Endothelial cell of umbilical vein (primary cell): ENCODE results near the gene LANCL2. TPM values are rescaled to one million over a fixed set of nuclear protein-coding genes. Genes with fewer than 3 reads are reported as not detected.

Experiments
- BruUV-seq: library from RNA; stranded (reverse); fragments of 400-500 nt; replicated peaks from 2 replicates; lab custom pipeline; 2021; lab: Mats Ljungman, UMichigan
- CTCF ChIA-PET: fragments of 300-600, 350-600 bp; sonication (Branson Sonifier 250); formaldehyde crosslinking; loops from one replicate; lab custom pipeline; 2021; ENCODE audit warnings: antibody characterized with exemption, inconsistent platforms; lab: Charles Lee
- POLR2A ChIA-PET: fragments of 300-600, 350-600 bp; sonication (Branson Sonifier 250); formaldehyde crosslinking; loops from one replicate; lab custom pipeline; 2021; ENCODE audit warnings: antibody characterized with exemption, inconsistent platforms; lab: Charles Lee
- DNase-seq: peaks from one replicate; pipeline ENCODE4 v3.0.0-alpha.2; 2011; ENCODE audit warnings: low read depth, low spot score
- FAIRE-seq: peaks from 2 replicates; lab custom pipeline; 2011; peaks lifted over from hg19 to GRCh38; lab: Jason Lieb, UNC
- H2AFZ ChIP-seq: 2 replicates; pipeline ENCODE4 v1.6.0; 2012; ENCODE audit warnings: low read depth, low read length, control low read depth, inconsistent platforms
- H3K27ac ChIP-seq: 2 replicates; pipeline ENCODE4 v1.5.1; 2011; ENCODE audit warnings: low read depth, mild to moderate bottlenecking, control low read depth, low read length, moderate library complexity; ENCODE audit not compliant: insufficient read depth
- H3K27me3 ChIP-seq, 2 experiments: 2 replicates each; pipeline versions ENCODE4 v1.6.0 to v1.6.1; 2011; ENCODE audit warnings: low read length in 2 of 2, mixed read lengths in 1 of 2; ENCODE audit not compliant: control insufficient read depth in 2 of 2, insufficient read depth in 2 of 2
- H3K36me3 ChIP-seq, 2 experiments: 2 replicates in 1 of 2; 3 replicates in 1 of 2; pipeline ENCODE4 v1.5.1; 2011; ENCODE audit warnings: low read length in 2 of 2, mild to moderate bottlenecking in 1 of 2, moderate library complexity in 1 of 2; ENCODE audit not compliant: control insufficient read depth in 2 of 2, insufficient read depth in 2 of 2; ENCODE audit errors: extremely low read depth in 1 of 2
- H3K4me1 ChIP-seq: 3 replicates; pipeline ENCODE4 v1.5.1; 2011; ENCODE audit warnings: mild to moderate bottlenecking, low read length; ENCODE audit not compliant: control insufficient read depth, insufficient read depth; ENCODE audit errors: extremely low read depth
- H3K4me2 ChIP-seq: 2 replicates; pipeline ENCODE4 v1.6.1; 2011; ENCODE audit warnings: low read length, control low read depth, mixed read lengths; ENCODE audit not compliant: insufficient read depth
- H3K4me3 ChIP-seq, 3 experiments: fragments of 200-600 bp in 1 of 3; sonication (generic), shearing (Covaris generic) in 1 of 3; replicated peaks in 1 of 3; 2 replicates each; pipeline ENCODE4 v1.5.1; 2011 to 2016; ENCODE audit warnings: control low read depth in 3 of 3, low read length in 3 of 3, mild to moderate bottlenecking in 2 of 3, inconsistent platforms in 1 of 3, low read depth in 1 of 3, moderate library complexity in 1 of 3; ENCODE audit not compliant: insufficient read depth in 1 of 3
- H3K79me2 ChIP-seq: 2 replicates; pipeline ENCODE4 v1.6.0; 2012; ENCODE audit warnings: low read length, inconsistent platforms; ENCODE audit not compliant: control insufficient read depth, insufficient read depth
- H3K9ac ChIP-seq: replicated peaks from 2 replicates; pipeline ENCODE3; 2011; ENCODE audit warnings: low read length, control low read depth; ENCODE audit not compliant: insufficient read depth; ENCODE audit errors: extremely low read depth
- H3K9me1 ChIP-seq: replicated peaks from 3 replicates; pipeline ENCODE4 v1.6.0; 2011; ENCODE audit warnings: mild to moderate bottlenecking, low read length; ENCODE audit not compliant: control insufficient read depth, insufficient read depth; ENCODE audit errors: extremely low read depth
- H3K9me3 ChIP-seq: replicated peaks from 2 replicates; pipeline ENCODE4 v1.5.1; 2012; ENCODE audit warnings: low read length, inconsistent platforms; ENCODE audit not compliant: control insufficient read depth, insufficient read depth
- H4K20me1 ChIP-seq: replicated peaks from 2 replicates; pipeline ENCODE3; 2011; ENCODE audit warnings: mild to moderate bottlenecking, low read length; ENCODE audit not compliant: control insufficient read depth, insufficient read depth; ENCODE audit errors: extremely low read depth
- EZH2 ChIP-seq: IDR thresholded peaks from 2 replicates; pipeline ENCODE4 v1.6.1; 2012; ENCODE audit warnings: borderline replicate concordance, low read depth, mild to moderate bottlenecking, moderate library complexity, low read length, inconsistent platforms; ENCODE audit not compliant: severe bottlenecking
- FOS ChIP-seq: IDR thresholded peaks from 2 replicates; pipeline ENCODE4 v1.6.1; 2011; ENCODE audit warnings: mild to moderate bottlenecking, low read length, moderate library complexity, borderline replicate concordance; ENCODE audit not compliant: insufficient read depth
- GATA2 ChIP-seq: IDR thresholded peaks from 2 replicates; pipeline ENCODE4 v1.7.0; 2011; ENCODE audit warnings: low read depth, mild to moderate bottlenecking, moderate library complexity, mixed read lengths, low read length; ENCODE audit not compliant: insufficient read length, insufficient read depth
- JUN ChIP-seq: IDR thresholded peaks from 2 replicates; pipeline ENCODE4 v1.6.1; 2011; ENCODE audit warnings: borderline replicate concordance, low read depth; ENCODE audit not compliant: insufficient read length, insufficient read depth
- POLR2A ChIP-seq: IDR thresholded peaks from 2 replicates; pipeline ENCODE4 v1.6.1; 2012; ENCODE audit warnings: low read depth, mild to moderate bottlenecking, control low read depth, low read length
- dilution Hi-C: fragments of 300-500 bp; cut with MboI; formaldehyde crosslinking; loops from one replicate; pipeline ENCODE4 v1.15.0; 2019; ENCODE audit warnings: low sequenced_read_pairs; ENCODE audit not compliant: extremely low pct_ligation_motif_present
- intact Hi-C: fragments of 100-400 bp; cut with micrococcal nuclease; formaldehyde crosslinking; loops from one replicate; pipeline ENCODE4 v1.10.0; 2022
- polyA plus RNA-seq, 4 experiments: library from polyadenylated mRNA; depleted of rRNA in 3 of 4; stranded (reverse) in 3 of 4; unstranded in 1 of 4; fragments of >200 nt; gene quantifications; 2 replicates each; pipeline versions ENCODE4 v1.2.1 to v1.2.3, GENCODE V29; 2011 to 2012; ENCODE audit warnings: missing spikeins in 1 of 4
- total RNA-seq: library from RNA; stranded (reverse); gene quantifications from 2 replicates; pipeline ENCODE4 v1.2.3, GENCODE V29; 2021
- TF ChIP-seq, protein P1 (sequence below), 2 donors: IDR thresholded peaks; 1 replicate in 1 of 2; 2 replicates in 1 of 2; pipeline ENCODE4 v1.5.1; 2011; ENCODE audit warnings: low read length in 2 of 2, mild to moderate bottlenecking in 2 of 2, moderate library complexity in 2 of 2, control low read depth in 1 of 2, inconsistent platforms in 1 of 2, low read depth in 1 of 2; ENCODE audit not compliant: insufficient read depth in 1 of 2; ENCODE audit errors: extremely low read depth in 1 of 2
- TF ChIP-seq, protein P2 (sequence below): IDR thresholded peaks from 2 replicates; pipeline ENCODE4 v1.6.1; 2011; ENCODE audit not compliant: insufficient read depth, insufficient read length

LANCL2 gene
- total and polyA plus RNA-seq, 2 donors (not counting 3 experiments of a cell fraction or from before 2014, with no cell fraction given), result 19.2 to 25.3 TPM

DNA sequence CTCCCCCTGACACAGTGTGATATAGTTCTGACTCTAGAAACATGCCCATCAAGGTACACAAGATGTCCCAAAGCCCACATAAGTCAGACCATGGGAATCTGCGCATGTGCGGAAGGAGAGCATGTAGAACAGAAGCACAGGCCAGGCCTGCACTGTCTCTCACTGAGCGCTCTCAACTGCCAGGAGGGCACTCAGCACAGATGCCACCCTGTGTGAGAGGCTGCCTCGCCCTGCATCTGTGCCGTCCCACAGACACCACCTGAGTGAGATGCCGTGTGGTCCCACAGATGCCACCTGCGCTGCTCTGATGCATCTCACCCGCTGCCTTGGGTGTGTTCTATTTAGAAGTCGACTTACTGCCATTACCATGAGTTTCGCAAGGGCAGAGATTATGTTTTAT is 108.8 kb downstream of the LANCL2 start:
- dilution Hi-C loops, result no loop called here
- no peak for TF ChIP-seq FOS
- TF ChIP-seq POLR2A, result no peak
- TF ChIP-seq, protein P1, sequence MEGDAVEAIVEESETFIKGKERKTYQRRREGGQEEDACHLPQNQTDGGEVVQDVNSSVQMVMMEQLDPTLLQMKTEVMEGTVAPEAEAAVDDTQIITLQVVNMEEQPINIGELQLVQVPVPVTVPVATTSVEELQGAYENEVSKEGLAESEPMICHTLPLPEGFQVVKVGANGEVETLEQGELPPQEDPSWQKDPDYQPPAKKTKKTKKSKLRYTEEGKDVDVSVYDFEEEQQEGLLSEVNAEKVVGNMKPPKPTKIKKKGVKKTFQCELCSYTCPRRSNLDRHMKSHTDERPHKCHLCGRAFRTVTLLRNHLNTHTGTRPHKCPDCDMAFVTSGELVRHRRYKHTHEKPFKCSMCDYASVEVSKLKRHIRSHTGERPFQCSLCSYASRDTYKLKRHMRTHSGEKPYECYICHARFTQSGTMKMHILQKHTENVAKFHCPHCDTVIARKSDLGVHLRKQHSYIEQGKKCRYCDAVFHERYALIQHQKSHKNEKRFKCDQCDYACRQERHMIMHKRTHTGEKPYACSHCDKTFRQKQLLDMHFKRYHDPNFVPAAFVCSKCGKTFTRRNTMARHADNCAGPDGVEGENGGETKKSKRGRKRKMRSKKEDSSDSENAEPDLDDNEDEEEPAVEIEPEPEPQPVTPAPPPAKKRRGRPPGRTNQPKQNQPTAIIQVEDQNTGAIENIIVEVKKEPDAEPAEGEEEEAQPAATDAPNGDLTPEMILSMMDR (IDR thresholded peaks at IDR 0.05; ENCODE audit: extremely low read depth in 1 of 2, insufficient read depth in 1 of 2, low read depth in 1 of 2, low read length in 2 of 2), result no peak
- TF ChIP-seq EZH2, result no peak
- no peak for TF ChIP-seq JUN
- no peak for TF ChIP-seq GATA2
- TF ChIP-seq, protein P2, sequence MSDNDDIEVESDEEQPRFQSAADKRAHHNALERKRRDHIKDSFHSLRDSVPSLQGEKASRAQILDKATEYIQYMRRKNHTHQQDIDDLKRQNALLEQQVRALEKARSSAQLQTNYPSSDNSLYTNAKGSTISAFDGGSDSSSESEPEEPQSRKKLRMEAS, result no peak

More for the DNA sequence above, 108.8 kb downstream of the LANCL2 start:
- H3K27me3 ChIP-seq, result no peaks in the 10 kb centered on the region
- H3K9me1 ChIP-seq, result no peaks in the 10 kb centered on the region
- CTCF ChIA-PET, result no interaction called here
- H3K4me3 ChIP-seq, result no peak overlapping the region
- H3K4me1 ChIP-seq, result no peaks in the 10 kb centered on the region
- peaks cover 13% of the 10 kb centered on the region for H3K79me2 ChIP-seq
- H3K9me3 ChIP-seq, result no peaks in the 10 kb centered on the region
- peaks cover 0 to 21% of the 10 kb centered on the region in 2 experiments for H3K36me3 ChIP-seq
- H2AFZ ChIP-seq, result no peak overlapping the region
- no peak overlapping the region for H3K9ac ChIP-seq
- FAIRE-seq, result no peak
- H3K4me2 ChIP-seq, result no peak overlapping the region
- no peak for DNase-seq
- intact Hi-C loops, result no loop called here
- POLR2A ChIA-PET, result no interaction called here
- H3K27ac ChIP-seq, result no peak overlapping the region
- no peaks in the 10 kb centered on the region for H4K20me1 ChIP-seq
- no TSS peak for BruUV-seq
